GM15510 (cell line): Measurements from ENCODE around the gene MAGOH.
A peak's percentile ranks its signal among the peaks of the same experiment; 100 is the strongest.

Source experiments
- POLR2A ChIP-seq: IDR thresholded peaks from 3 replicates; pipeline ENCODE4 v1.6.1; 2011; ENCODE audit warnings: borderline replicate concordance; ENCODE audit not compliant: insufficient read length; ENCODE audit errors: extremely low read depth

Gene MAGOH

DNA sequence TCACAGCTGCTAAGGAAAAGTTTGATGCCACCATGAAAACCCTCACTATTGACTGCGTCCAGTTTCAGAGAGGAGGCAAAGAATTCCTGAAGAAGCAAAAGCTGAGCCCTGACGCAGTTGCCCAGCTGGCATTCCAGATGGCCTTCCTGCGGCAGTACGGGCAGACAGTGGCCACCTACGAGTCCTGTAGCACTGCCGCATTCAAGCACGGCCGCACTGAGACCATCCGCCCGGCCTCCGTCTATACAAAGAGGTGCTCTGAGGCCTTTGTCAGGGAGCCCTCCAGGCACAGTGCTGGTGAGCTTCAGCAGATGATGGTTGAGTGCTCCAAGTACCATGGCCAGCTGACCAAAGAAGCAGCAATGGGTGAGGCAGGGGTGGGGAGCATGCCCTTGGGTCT, 27.4 kb downstream of the MAGOH start:
- TF ChIP-seq POLR2A = no peak

DNA sequence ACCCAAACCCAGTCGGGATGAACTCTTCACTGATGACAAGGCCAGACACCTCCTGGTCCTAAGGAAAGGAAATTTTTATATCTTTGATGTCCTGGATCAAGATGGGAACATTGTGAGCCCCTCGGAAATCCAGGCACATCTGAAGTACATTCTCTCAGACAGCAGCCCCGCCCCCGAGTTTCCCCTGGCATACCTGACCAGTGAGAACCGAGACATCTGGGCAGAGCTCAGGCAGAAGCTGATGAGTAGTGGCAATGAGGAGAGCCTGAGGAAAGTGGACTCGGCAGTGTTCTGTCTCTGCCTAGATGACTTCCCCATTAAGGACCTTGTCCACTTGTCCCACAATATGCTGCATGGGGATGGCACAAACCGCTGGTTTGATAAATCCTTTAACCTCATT, 28.0 kb downstream of the MAGOH start:
- TF ChIP-seq POLR2A = no peak

DNA sequence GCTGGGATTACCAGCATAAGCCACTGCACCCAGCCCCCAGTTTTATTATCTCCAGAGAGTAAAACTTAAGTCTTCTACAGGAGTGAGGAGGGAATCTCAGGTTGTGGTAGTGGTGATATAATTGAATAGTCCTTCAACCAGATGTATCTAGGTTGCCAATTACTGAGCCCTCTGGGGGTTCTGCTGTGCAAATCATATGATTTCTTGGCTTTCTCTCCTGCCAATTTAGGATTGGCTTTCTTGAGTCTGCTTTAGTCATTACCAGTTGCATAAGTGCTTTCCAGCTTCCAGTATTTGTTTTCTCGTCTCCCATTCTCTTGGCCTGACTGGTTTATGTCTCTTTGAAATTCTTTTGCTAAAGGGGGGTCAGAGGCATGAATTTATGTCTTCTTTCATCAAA, 30.6 kb downstream of the MAGOH start:
- TF ChIP-seq POLR2A = no peak

DNA sequence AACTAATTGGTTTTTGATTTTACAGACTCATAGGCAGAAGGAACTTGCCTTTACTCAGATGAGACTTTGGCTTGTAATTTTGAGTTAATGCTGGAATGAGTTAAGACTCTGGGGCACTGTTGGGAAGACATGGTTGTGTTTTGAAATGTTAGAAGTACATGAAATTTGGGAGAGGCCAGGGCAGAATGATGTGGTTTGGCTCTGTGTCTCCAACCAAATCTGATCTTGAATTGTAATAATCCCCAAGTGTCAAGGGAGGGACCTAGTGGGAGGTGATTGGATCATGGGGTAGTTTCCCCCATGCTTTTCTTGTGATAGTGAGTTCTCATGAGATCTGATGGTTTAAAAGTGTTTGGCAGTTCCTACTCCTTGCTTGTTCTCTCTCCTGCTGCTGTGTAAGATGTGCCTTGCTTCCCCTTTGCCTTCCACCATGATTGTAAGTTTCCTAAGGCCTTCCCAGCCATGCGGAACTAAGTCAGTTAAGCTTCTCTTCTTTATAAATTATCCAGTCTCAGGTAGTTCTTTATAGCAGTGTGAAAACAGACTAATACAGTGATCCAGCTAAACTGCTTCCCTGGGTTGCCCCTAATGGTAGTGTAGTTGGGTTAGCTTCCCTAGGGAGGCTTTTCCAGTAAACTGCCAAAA, 31.5 kb downstream of the MAGOH start:
- no peak for TF ChIP-seq POLR2A

DNA sequence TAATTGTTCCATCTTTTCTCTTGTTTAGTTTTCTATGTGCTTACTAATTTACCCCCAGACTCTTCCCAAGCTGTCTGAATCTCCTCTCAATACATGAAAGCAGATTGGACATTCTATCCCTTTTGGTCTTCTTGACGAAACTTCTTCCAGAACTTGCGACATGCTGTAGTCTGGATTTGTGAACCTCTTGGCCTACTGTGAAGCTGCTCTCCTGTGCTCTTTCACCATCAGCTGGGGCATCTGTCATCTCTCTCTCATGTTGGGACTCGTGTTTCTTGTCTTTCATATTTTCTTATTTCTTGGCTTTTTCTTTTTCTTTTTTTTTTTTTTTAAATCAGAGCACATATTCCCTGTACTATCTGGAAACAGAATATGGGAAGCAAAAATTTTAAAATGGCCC, 34.9 kb downstream of the MAGOH start:
- TF ChIP-seq POLR2A = no peak

DNA sequence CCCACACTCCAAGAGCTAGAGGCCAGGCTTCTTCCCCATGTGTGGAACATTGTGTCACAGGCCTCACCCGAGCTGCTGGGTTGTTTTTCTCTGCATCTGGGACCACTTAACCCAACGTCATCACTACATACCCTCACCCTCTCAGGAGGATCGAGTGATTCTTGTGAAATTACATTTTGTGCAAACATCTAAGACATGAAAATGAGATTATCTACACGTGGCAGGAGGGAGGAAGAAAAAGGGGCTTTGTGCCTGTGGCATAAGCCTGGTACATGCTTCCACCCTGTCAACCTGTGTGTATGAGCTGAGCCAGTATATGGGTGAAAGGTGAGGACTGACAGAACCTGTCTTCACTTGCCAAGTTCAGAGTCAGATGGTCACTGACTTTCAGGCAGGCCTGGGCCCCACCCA, 40.1 kb downstream of the MAGOH start:
- no peak for TF ChIP-seq POLR2A

DNA sequence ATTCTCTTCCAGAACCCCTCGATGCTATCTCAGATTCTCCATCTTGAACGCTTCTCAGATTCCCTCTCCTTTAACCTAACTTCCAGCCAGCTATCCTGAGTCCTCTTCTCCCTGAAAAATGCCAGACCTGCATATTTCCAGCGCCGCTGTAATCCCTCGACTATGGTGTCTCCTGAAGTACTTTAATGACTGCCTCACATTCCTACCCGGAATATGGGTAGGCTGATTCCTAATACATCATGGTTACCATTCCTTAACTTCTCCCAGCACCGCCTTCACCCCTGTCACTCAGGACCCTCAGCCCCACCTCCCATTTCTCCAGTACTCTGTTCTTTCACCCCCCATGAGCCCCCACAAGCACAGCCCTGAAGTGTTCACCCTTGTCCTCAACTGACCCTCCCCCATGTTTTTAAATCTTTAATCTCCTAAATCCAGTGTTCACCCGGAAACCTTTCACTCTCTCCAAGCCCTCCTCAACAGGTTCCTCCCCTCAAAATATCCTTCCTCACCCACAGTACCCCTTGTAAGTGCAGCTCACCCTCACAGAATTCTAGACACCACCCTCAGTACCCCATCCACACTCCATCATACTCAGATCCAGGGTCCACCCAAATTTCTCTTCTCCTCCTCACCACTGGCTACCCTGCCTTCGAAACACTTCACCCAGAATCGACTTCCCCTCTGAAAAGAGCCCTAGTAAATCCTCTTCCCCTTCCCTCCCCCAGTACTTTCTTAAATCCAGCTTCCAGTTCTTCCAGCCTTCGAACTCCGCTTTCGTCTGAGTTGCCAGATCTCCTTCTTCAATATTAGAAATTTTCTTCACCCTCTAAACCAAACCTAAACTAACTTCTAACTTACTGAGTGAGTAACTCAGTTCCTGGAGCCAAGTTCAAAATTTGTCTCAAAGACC, 40.8 kb downstream of the MAGOH start:
- no peak for TF ChIP-seq POLR2A

DNA sequence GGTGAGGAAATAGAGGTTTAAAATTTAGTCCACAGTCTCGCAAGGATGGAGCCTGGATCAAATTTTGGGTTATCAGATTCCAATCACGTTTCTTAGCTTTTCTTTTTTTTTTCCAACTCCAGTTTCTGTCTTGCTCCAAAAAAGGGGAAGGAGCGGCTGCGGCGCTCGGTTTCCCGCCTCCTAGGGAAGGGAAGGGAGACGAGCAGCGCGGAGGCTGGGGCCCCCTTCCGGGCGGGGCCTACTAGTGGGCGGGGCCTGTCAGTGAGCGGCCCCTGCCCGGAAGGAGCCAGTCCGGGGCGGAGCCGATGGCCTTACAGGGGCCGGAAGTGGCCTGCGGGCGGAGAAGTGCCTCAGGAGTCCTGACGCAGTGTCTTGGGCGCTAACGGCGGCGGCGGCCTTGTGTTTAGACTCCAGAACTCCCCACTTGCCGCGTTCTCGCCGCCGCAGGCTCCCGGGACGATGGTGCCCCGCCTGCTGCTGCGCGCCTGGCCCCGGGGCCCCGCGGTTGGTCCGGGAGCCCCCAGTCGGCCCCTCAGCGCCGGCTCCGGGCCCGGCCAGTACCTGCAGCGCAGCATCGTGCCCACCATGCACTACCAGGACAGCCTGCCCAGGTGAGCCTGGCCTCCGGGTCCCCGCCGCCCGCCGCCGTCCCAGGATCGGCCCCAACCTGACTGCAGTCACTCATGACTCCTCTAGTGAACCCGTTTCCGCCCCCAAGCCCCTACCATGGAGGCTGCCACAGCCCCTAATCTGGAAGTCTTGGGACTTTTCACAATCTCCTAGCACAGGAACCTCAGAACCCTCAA, 41.6 kb downstream of the MAGOH start, which contains the start of gene CPT2:
Gene CPT2, plus strand, starts transcription at position 340 of the 806 bp plus-strand sequence. Its CDS starts 120 bp downstream, at position 460.
- TF ChIP-seq POLR2A = peak; percentile 98

DNA sequence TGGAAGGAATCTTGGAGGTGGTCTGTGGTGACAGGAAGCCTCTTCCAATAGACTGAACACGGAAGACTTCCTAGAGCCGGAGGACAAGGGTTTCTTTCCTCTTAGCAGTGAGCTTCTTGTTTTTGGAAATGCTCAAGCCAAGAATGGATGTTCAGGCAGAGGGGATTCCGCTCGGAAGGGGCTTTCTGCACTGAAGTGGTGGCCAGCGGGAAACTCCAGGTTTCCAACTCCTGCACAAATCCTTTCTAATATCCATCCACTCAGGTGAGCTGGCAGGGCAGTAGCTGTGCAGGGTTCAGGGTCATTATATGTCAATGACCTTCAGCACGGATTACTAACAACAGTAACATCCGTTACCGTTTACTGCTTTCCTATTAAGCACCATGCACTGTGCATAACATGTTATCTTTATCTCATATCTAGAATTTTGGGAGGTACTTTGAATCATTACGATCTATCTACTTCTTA, 42.3 kb downstream of the MAGOH start:
- TF ChIP-seq POLR2A = no peak

DNA sequence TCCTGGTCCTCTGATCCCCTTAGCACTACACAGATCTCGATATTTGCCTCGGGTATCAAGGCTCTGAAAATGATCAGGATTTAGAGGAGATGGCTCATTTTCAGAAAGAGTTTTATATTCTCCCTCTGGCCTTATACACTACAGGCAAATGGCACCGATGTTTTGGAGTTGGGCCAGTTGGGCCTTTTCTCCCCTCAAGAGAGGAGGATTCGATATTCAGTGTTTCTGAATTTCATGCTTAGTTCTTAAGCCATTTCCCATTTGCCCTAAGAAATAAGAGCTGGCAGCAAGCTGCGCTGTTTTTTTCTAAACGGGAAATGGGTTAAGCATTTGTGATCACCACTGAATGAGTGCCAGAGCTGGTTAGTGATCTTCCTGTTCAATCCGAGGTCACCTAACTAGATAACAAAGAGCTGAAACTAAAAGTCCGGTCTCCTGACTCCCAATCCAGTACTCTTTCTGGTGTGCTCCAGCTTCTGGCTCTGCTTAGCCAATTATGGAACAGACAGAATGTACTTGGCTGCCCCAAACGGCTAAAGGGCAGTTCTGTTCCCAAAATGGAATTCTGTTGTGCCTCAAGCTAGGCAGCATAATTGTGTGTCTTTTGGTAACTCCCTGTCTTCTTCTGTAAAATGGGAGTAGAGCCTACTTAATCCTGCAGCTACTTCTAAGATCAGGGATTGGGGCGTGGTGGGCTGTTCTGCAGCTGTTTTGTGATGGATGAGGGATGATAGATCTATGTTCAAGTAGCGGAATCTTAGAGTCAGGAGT, 42.9 kb downstream of the MAGOH start:
- no peak for TF ChIP-seq POLR2A

DNA sequence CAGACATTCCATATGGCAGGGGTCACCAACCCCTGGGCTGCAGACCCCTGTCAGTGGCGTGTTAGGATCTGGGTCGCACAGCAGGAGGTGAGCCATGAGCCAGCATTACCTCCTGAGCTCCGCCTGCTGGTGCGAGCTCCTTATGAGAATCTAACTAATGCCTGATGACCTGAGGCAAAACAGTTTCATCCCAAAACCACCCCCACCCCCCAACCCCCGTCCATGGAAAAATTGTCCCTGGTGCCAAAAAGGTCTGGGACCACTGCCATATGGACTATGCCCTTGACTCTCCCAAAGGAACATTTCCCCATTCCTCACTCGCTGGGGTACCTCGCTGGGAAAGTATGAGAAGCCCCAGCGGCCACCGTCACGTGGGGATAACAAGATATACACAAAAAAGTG, 48.1 kb downstream of the MAGOH start:
- no peak for TF ChIP-seq POLR2A

DNA sequence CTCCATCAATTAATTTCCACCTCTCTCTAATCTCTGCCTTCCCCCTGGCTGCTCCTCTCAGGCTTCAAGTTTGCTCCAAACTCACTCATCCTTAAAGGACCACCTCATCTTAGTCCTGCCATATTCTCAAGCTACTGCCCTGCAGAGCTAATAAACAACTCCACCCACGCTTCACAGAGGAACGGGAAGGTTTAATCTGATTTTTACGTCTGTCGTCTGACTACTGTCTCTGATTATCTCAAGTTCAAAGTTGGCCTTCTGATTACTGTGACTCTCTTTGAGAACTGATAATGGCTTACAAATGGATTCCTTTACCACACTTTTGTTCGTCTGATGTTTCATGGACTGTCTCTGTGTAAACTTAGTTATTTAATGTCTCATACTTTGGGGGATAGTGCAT, 49.3 kb downstream of the MAGOH start:
- no peak for TF ChIP-seq POLR2A

DNA sequence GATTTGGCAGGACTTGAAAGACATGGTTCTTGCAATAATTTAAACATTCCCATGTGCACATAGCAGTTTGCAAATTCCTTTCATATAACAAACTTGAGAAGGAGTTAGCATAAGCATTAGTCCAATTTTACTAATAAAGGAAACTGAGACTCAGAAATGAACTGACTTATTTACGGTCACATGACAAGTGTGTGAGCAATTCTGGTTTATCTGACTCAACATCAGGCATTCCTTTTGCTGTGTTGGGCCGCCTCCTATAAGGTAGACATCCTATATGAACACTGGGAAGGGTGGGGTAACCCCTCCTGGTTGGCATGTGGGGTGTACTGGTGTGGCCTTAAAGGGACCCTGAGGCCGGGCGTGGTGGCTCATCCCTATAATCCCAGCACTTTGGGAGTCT, 50.2 kb downstream of the MAGOH start:
- no peak for TF ChIP-seq POLR2A

DNA sequence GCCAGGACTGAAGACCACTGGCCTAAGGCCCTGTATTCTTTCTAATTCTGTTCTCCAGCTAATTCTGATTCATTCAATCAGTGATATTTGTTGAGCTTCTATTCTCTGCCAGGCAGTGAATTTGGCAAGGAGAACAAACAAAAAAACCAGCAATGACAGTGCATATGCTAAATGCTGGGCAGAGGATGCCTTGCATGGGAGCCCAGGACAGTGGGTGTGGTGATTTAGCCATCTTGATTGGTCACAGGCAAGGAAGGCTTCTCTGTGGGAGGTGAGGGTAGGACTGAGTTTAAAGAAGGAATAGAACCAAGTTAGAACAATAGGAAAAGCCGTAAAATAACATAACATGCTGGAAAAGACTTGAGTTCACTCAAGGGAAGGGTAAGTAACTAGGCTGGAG, 50.9 kb downstream of the MAGOH start:
- TF ChIP-seq POLR2A = no peak
